T follicular helper cell (primary cell): ENCODE results near the gene YRDC.

Experiments
- DNase-seq: peaks from one replicate; pipeline ENCODE4 v3.0.0-alpha.2; 2020; ENCODE audit warnings: low read depth
- total RNA-seq, 2 experiments: gene quantifications; one replicate each; lab custom pipeline; 2026; lab: John Stamatoyannopoulos, UW

Gene YRDC
- total RNA-seq: 26.2 to 157 reads per million in 2 experiments

- DNase-seq: peak; percentile 84
Observed at GRCh38 chr1:37807555-37808368, at the start of gene YRDC, which contains the start of gene C1orf122. Gene YRDC (minus strand): TSS chr1:37808208. CDS start chr1:37808180, 28 bp downstream. Gene C1orf122 (plus strand): TSS chr1:37807790. CDS start chr1:37808405, 615 bp downstream.

GRCh38 chr1:37854406-37854805 lies 46.4 kb upstream of the YRDC start:
- DNase-seq: no peak

- no peak for DNase-seq
Observed at GRCh38 chr1:37853157-37853556, 45.1 kb upstream of the YRDC start.

- no peak for DNase-seq
Observed at GRCh38 chr1:37851782-37852210, 43.8 kb upstream of the YRDC start.

GRCh38 chr1:37851262-37851661 lies 43.3 kb upstream of the YRDC start:
- no peak for DNase-seq

GRCh38 chr1:37850352-37850955 lies 42.4 kb upstream of the YRDC start:
- no peak for DNase-seq

- no peak for DNase-seq
Observed at GRCh38 chr1:37849480-37849879, 41.5 kb upstream of the YRDC start.

GRCh38 chr1:37846647-37847339 lies 38.8 kb upstream of the YRDC start:
- DNase-seq: no peak

GRCh38 chr1:37845786-37846185 lies 37.8 kb upstream of the YRDC start:
- DNase-seq: no peak

GRCh38 chr1:37845049-37845646 lies 37.1 kb upstream of the YRDC start:
- no peak for DNase-seq

GRCh38 chr1:37844536-37844935 lies 36.5 kb upstream of the YRDC start:
- DNase-seq: no peak

GRCh38 chr1:37841652-37842051 lies 33.6 kb upstream of the YRDC start:
- DNase-seq: no peak

GRCh38 chr1:37840711-37841110 lies 32.7 kb upstream of the YRDC start:
- no peak for DNase-seq

- DNase-seq: no peak
Observed at GRCh38 chr1:37839676-37840075, 31.7 kb upstream of the YRDC start.

GRCh38 chr1:37836788-37837187 lies 28.8 kb upstream of the YRDC start:
- DNase-seq: no peak

- no peak for DNase-seq
Observed at GRCh38 chr1:37831809-37832208, 23.8 kb upstream of the YRDC start.

GRCh38 chr1:37831109-37831508 lies 23.1 kb upstream of the YRDC start:
- DNase-seq: no peak

GRCh38 chr1:37828410-37829074 lies 20.5 kb upstream of the YRDC start:
- no peak for DNase-seq

- no peak for DNase-seq
Observed at GRCh38 chr1:37825506-37825905, 17.5 kb upstream of the YRDC start.

GRCh38 chr1:37824001-37824400 lies 16.0 kb upstream of the YRDC start:
- no peak for DNase-seq

- DNase-seq: no peak
Observed at GRCh38 chr1:37822906-37823815, 15.2 kb upstream of the YRDC start.
